ENCODE results near the gene LETM1. TPM values are rescaled to one million over a fixed set of nuclear protein-coding genes. Genes with fewer than 3 reads are reported as not detected.

LETM1 gene
- total and polyA plus RNA-seq, 2 donors from 2014 or later: 20.0 to 46.4 TPM

GRCh38 chr4:1826531-1827350, 29.2 kb downstream of the LETM1 start:
- DNase-seq (no peak), FAIRE-seq (no peak)
- TF ChIP-seq CTCF (IDR thresholded peaks at IDR 0.05; ENCODE audit: borderline replicate concordance, extremely low read depth, insufficient read depth): no peak
- intact Hi-C loops (cut with DNase I): no loop called here
- Histone ChIP-seq H3K4me1 (ENCODE audit: control insufficient read depth in 2 of 3, insufficient read depth in 2 of 3, low read depth in 1 of 3, low read length in 3 of 3) (no peaks in the 10 kb centered on the region), H3K4me3 (ENCODE audit: low read length in 3 of 3) (no peak overlapping the region), H3K27ac (ENCODE audit: low read depth in 2 of 2, low read length in 2 of 2) (no peak overlapping the region), H3K36me3 (ENCODE audit: control insufficient read depth in 2 of 3, insufficient read depth in 3 of 3, low read length in 3 of 3) (peaks cover 0 to 20% (median 17%) of the 10 kb centered on the region in 3 donors), H3K27me3 (ENCODE audit: control insufficient read depth, insufficient read depth, low read length) (no peaks in the 10 kb centered on the region), H3K9ac (ENCODE audit: low read length in 3 of 3) (no peak overlapping the region), H3K9me3 (ENCODE audit: control insufficient read depth in 2 of 3, insufficient read depth in 1 of 3, low read length in 3 of 3) (no peaks in the 10 kb centered on the region)

GRCh38 chr4:1825326-1825725, 30.6 kb downstream of the LETM1 start:
- Histone ChIP-seq H3K4me3 (ENCODE audit: low read length in 3 of 3) (no peak overlapping the region), H3K9me3 (ENCODE audit: control insufficient read depth in 2 of 3, insufficient read depth in 1 of 3, low read length in 3 of 3) (no peaks in the 10 kb centered on the region), H3K27ac (ENCODE audit: low read depth in 2 of 2, low read length in 2 of 2) (no peak overlapping the region), H3K9ac (ENCODE audit: low read length in 3 of 3) (no peak overlapping the region), H3K4me1 (ENCODE audit: control insufficient read depth in 2 of 3, insufficient read depth in 2 of 3, low read depth in 1 of 3, low read length in 3 of 3) (no peaks in the 10 kb centered on the region), H3K36me3 (ENCODE audit: control insufficient read depth in 2 of 3, insufficient read depth in 3 of 3, low read length in 3 of 3) (peaks cover 0 to 14% (median 10%) of the 10 kb centered on the region in 3 donors), H3K27me3 (ENCODE audit: control insufficient read depth, insufficient read depth, low read length) (no peaks in the 10 kb centered on the region)
- no peak for DNase-seq
- intact Hi-C loops (cut with DNase I): no loop called here
- TF ChIP-seq CTCF (IDR thresholded peaks at IDR 0.05; ENCODE audit: borderline replicate concordance, extremely low read depth, insufficient read depth): no peak
- no peak for FAIRE-seq

- intact Hi-C loops (cut with DNase I): no loop called here
Observed at GRCh38 chr4:1824746-1825145, 31.2 kb downstream of the LETM1 start.

More at GRCh38 chr4:1824746-1825145, 31.2 kb downstream of the LETM1 start:
- no peaks in the 10 kb centered on the region for H3K9me3 ChIP-seq (ENCODE audit: control insufficient read depth in 2 of 3, insufficient read depth in 1 of 3, low read length in 3 of 3)
- FAIRE-seq: no peak
- no peak for DNase-seq
- H3K9ac ChIP-seq (ENCODE audit: low read length in 3 of 3): no peak overlapping the region
- no peak overlapping the region for H3K27ac ChIP-seq (ENCODE audit: low read depth in 2 of 2, low read length in 2 of 2)
- no peaks in the 10 kb centered on the region for H3K4me1 ChIP-seq (ENCODE audit: control insufficient read depth in 2 of 3, insufficient read depth in 2 of 3, low read depth in 1 of 3, low read length in 3 of 3)
- TF ChIP-seq CTCF (IDR thresholded peaks at IDR 0.05; ENCODE audit: borderline replicate concordance, extremely low read depth, insufficient read depth): no peak
- no peaks in the 10 kb centered on the region for H3K27me3 ChIP-seq (ENCODE audit: control insufficient read depth, insufficient read depth, low read length)
- H3K36me3 ChIP-seq (ENCODE audit: control insufficient read depth in 2 of 3, insufficient read depth in 3 of 3, low read length in 3 of 3): peaks cover 0 to 14% (median 10%) of the 10 kb centered on the region in 3 donors
- H3K4me3 ChIP-seq (ENCODE audit: low read length in 3 of 3): no peak overlapping the region

Measured in kidney (tissue), 14 donors.